OCI-M1 (cell line): ENCODE measurements around the gene TMEM222.
A peak's percentile ranks its signal among the peaks of the same experiment; 100 is the strongest.
"Not testable (repeated sequence)": the region's sequence is repeated elsewhere in the genome, so short reads cannot be mapped to it uniquely, and the experiment has no call there.

Source experiments
- DNase-seq: peaks from one replicate; lab custom pipeline; 2025; lab: John Stamatoyannopoulos, UW

TMEM222 gene, protein sequence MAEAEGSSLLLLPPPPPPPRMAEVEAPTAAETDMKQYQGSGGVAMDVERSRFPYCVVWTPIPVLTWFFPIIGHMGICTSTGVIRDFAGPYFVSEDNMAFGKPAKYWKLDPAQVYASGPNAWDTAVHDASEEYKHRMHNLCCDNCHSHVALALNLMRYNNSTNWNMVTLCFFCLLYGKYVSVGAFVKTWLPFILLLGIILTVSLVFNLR

DNA sequence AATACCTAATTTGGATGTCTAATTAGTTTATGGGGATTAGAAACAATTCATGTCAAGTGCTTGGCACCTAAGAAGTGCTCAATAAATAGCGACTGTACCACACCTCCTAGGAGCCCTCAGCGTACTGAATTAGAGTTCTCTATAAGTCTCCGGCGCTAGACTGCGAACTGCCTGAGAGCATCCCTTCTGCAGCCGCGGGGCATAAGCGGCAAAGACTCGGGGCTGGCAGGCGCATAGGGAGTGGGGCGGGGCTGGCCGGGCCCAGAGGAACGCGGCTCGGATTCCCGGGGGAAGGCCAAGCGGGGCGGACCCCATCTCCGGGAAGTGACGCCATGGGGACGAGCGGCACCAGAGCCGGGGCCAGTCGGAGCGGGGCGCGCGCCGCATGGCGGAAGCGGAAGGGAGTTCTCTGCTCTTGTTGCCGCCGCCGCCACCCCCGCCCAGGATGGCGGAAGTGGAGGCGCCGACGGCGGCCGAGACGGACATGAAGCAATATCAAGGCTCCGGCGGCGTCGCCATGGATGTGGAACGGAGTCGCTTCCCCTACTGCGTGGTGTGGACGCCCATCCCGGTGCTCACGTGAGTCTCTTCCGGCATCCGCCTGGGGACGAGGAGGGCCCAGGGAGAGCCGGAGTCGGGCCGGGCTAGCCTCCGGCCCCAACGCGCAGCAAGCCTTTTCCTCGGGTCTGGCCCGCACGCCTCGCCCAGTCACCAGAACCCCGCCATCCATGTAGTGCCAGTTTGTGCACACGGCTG, at the start of gene TMEM222:
Gene TMEM222 (plus strand): TSS at position 351 of the 756 bp plus-strand sequence. CDS start 35 bp downstream, at position 386.
- DNase-seq: peak; percentile 98

DNA sequence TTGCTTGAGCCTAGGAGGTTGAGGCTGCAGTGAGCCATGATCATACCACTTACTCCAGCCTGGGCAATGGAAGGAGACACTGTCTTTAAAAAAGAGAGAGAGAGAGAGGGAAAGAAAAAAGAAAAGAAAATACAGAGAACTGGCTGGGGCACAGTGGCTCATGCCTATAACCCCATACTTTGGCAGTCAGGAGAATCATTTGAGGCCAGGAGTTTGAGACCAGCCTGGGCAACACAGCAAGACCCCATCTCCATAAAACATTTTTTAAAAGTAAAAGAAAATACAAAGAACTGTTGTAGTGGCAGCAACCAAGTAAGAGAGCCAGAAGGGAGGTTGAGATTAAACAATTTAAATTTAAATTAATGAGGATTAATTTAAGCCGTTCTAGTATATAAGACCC, 47.8 kb upstream of the TMEM222 start:
- DNase-seq: no peak

DNA sequence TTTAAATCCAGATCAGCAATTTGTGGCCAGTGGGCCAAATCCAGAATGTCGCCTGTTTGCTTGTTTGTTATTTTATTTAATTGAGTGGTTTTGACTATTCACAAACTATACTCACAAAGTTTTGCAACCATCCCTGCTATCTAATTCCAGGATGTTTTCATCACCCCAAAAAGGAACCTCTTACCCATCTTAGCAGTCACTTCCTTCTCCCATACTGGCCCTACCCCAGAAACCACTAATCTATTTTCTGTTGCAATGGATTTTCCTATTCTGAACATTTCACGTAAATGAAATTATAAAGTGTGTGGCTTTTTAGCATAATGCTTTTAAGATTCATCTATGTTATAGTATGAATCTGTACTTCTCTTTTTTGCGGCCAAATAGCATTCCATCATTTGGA, 46.3 kb upstream of the TMEM222 start:
- DNase-seq: peak; percentile 3

DNA sequence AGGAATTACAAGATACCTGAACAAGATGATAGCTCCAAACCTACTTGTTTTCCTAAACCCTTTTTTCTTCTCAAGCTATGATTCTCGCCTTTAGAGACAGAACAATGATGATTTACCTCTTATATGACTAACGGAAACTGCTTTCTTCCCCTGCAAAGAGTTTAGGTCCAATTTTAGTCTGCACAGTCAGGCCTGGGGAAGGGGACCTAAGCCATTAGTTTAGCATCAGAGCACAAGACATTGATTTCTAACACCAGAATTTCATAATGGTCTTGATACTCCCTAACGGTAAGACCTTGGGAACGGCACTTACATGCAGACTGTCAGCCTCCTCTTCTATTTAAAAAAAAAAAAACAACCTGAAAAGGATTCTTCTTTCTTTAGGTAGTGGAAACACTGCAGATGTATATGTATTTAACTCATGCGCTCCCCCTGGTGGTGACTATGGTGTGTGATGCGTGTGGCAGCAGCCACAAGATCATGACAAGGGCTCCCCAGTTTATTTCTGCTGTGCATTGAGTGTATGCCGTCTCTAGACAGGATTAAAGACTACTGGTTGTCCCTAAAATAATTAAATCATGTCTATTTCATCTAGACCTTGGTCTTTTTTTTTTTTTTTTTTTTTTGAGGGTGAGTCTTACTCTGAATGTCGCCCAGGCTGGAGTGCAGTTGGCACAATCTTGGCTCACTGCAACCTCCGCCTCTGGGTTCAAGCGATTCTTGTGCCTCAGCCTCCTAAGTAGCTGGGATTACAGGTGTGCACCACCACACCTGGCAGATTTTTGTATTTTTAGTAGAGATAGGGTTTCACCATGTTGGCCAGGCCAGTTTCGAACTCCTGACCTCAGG, 37.3 kb upstream of the TMEM222 start:
- DNase-seq: peak; percentile 87

DNA sequence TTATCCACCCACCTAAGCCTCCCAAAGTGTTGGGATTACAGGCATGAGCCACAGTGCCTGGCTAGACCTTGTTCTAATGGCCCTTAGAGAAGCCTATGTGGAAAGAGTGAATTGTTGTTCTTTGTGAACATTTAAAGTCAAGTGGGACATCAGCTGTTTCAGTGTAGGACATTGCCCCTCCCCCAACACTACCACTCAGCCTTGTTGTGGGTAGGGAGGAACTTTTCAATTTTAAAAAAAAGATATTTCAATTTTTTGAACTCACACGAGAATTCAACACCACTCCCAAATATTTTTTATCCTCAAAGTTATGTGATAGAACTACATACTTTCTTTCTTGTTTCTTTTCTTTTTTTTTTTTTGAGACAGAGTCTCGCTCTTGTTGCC, 36.7 kb upstream of the TMEM222 start:
- no peak for DNase-seq

DNA sequence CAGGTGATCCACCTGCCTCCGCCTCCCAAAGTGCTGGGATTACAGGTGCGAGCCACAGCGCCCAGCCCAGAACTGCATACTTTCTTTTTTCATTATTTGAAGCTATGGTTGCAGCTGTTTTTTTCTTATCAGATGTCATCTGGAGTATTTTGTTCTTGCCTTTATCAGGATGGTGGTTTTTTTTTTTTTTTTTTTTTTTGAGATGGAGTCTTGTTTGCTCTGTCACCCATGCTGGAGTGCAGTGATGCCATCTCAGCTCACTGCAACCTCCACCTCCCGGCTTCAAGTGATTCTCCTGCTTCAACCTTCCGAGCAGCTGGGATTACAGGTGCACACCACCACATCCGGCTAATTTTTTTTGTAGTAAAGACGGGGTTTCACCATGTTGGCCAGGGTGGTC, 36.1 kb upstream of the TMEM222 start:
- DNase-seq: not testable (repeated sequence)

DNA sequence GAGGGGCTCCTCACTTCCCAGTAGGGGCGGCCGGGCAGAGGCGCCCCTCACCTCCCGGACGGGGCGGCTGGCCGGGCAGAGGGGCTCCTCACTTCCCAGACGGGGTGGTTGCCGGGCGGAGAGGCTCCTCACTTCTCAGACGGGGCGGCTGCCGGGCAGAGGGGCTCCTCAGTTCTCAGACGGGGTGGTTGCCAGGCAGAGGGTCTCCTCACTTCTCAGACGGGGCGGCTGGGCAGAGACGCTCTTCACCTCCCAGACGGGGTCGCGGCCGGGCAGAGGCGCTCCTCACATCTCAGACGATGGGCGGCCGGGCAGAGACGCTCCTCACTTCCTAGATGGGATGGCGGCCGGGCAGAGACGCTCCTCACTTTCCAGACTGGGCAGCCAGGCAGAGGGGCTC, 32.8 kb upstream of the TMEM222 start:
- not testable (repeated sequence) for DNase-seq

DNA sequence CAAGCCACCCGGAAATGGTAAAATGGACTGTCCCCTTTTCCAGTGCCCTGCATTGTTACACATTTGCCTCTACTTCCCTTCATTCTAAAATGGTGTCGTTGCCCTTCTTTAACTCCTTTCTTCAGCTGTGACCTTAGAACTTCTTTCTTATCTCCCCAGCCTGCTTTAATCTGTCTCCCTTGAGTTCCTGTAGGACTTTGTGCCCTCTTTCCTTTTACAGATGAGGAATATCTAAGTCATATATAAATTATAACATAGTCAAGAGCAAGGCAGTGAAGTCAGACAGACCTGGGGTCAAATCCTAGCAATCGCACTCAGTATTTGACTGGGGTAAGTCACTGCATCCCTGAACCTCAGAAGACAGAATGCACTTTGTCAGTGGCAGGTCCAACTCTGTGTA, 31.4 kb upstream of the TMEM222 start:
- no peak for DNase-seq

DNA sequence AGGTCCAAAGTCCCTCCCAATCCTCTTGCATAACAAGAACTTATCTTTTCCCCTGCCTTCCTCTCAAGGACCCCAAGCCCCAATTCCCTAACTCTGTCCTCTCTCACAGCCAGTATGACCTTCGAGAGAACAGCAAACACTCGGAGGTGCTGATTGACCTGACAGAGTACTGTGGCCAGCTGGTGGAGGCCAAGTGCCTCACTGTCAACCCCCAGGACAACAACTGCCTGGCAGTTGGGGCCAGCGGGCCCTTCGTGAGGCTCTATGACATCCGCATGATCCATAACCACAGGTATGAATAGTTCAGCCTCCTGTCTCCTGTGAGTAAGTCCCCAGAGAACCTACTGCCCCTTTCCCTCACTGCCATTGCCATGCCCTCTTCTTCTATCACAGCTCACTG, 29.9 kb upstream of the TMEM222 start:
- DNase-seq: no peak

DNA sequence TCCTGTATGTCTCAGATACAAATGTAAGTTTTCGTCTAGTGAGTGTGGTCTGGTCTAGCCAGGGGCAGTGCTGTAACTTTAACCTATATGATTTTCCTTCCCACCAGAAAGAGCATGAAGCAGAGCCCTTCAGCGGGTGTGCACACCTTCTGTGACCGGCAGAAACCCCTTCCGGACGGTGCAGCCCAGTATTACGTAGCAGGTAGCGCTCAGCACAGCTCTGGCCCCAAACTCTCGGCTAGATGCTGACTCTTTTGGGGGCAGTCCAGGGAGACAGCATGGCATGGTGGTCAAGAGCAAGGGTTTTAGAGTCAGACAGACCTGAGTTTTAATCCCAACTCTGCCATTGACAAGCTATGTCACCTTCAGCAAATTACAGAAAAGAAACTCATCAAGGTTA, 28.0 kb upstream of the TMEM222 start:
- no peak for DNase-seq

DNA sequence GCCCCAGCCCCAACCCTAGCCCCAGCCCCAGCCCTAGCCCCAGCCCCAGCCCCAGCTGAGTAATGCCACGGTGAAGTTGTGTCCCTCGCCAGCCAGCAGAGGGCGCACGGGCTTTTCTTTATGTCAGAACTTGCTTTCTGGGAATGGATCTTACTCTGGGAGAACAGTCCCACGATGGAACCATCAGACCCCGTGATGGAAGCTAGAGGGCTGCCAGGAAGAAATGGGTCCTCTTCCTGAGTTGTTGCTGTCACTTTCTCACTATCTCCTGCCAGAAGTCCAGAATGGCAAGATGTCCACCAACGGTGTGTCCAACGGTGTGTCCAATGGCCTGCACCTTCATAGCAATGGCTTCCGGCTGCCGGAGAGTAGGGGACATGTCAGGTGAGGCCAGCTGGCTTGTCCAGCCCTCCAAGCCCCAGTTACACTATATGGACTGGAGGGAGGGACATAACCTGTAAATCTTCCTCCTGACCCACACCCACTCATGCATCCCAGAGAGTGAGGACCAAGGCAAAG, 25.1 kb upstream of the TMEM222 start:
- peak; percentile 57 for DNase-seq

DNA sequence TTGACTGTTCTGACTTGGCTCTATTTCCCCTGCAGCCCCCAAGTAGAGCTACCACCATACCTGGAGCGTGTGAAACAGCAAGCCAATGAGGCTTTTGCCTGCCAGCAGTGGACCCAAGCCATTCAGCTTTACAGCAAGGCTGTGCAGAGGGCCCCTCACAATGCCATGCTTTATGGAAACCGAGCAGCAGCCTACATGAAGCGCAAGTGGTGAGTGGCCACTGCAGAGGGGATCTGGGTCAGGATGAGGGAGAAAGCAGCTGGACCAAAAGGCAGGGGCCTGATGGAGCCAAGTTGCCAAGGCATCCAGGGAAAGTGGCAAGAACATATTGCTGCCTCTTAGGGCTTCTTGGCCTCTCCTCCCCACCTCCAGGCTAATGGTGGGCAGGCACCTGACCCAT, 24.1 kb upstream of the TMEM222 start:
- DNase-seq: no peak

DNA sequence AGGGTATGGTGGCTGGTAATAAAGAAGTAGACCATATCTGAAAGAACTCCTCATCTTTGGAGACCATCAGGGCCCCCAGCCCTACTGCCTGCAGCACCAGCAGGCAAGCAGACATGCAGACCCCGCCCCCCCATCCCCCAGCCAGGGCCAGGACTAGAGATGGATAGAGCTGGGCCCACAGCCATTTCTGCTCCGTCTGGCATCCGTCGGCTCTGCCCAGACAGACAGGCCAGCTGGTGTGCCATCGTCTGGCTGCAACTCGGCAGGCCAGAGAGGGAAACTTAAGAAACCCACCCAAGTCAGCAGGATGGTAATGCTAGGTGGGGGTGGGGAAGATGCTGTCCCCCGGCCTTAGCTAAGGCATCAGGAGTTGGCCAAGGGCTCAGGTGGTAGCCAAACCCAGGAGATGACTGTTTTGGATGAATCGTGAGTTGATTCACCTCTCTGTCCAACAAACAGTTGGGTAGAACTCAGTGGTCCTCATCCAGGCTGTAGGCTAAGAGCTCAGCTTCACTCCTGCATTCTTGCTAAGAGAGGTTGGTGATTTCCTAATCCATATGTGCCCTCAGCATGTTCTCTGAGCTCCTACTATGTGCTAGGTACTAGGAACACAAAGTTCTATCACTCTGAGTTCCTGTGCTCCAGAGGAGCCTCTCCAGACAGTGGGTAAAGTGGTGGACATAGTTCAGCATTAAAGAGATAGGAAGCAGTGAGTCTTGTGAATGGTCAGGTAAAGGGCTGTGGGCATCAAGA, 23.2 kb upstream of the TMEM222 start:
- no peak for DNase-seq

DNA sequence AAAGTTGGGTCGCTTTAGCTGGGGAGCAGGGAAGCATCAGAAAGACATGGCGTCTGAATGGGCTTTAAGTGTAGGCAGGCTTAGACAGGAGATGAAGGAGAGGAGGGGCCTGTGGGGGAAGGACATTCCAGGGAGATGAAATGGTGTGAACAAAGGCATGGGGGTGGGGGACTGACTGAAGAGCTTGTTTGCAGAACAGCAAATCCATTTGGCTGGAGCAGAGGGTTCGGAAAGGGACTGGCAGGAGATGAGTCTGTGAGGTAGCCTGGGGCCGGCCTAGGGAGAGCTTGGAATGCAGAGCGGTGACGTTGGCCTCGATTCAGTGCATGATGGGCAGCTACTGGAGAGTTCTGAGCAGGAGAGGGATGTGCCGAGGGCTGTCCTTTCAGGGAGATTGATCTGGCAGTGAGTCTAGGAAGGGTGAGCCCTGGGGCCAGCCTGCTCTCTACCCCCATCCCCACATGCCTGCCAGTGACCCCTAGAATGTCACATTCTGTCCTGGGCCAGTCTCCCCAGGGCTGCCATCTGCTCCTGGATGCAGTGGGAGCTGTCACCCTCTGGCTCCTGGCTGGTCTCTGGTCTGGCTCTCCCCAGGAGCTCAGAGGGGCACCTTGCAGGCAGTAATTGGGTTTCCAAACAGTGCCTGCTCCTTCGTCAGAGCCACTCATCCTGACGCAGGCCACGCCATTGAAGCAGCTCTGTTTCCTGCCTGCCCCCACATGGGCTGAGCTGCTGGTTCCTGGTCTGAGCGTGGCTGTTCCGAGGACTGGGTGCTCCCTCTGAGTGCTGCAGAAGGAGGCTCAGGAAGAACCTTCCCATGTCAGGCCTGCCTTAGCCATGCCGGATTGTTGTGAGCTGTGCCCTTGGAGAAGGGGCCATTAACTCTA, 22.3 kb upstream of the TMEM222 start:
- DNase-seq: no peak

DNA sequence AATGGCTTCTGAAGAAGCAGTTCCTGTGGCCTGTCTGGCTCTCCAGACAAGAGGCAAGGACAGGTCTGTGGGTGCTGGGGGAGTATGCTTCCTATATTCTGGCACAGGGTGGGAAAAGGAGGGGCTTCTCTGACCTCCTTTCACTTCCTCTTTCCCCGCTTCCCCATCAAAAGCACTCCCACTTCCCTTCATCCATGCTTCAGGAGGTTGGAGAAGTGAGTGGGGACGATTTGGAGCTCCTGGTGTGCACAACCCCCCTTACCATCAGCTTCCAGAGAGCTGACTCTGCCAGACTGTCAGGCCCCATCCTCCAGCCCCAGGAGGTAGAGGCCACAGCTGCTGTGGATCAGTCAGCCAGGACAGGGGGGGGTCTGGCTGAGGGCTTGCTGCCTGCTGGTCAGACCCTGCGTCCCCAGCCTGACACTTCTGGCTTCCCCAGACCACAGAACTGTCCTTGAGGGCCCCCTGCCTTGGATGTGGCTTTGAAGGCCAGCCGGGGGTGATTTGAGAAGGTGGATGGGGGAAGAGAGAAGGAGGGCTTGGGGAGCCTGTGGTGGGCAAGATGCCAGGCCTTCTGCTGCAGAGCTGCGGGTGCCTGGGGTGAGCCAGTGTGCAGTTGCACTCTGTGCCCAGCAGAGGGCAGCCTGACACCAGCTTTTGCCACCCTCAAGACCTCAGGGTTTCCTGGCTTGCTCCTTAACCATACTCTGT, 21.5 kb upstream of the TMEM222 start:
- peak; percentile 82 for DNase-seq

DNA sequence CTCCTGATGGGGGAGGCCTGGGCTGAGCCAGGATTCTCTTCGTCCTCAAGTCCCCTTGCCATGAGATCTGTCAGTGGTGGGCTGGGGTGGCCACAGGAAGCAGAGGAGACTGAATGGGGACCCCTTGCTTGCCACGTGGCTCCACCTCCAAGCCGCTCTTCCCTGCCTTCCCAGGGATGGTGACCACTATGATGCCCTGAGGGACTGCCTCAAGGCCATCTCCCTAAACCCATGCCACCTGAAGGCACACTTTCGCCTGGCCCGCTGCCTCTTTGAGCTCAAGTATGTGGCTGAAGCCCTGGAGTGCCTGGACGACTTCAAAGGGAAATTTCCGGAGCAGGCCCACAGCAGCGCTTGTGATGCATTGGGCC, 20.9 kb upstream of the TMEM222 start:
- DNase-seq: no peak

DNA sequence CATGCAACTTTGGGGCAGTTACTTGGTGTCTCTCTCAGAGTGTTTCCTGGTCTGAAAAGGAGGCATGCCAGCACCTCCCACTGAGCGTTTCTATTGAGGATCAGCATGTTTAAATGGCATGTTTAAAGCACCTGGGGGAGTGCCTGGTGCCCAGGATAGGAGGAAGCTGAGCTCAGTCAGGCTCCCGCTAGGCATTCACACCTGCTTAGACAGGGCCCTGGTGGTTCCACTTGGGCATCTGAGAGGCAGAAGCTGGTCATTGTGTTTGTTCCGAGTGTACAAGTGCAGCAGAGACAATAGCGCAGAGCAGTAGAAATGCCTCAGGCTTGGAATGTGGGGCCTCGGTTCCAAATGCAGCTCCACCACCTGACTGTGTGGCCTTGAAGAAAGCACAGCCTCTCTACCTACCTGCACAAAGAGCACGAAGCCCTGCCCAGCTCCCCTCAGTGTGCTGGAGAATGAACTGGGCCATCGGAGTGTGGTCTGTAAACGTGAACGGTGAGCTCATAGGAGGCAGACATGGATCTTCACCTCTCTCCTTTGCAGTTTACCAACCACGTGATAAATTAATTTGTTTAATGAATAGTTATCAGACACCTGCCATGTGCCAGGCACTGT, 20.3 kb upstream of the TMEM222 start:
- no peak for DNase-seq

DNA sequence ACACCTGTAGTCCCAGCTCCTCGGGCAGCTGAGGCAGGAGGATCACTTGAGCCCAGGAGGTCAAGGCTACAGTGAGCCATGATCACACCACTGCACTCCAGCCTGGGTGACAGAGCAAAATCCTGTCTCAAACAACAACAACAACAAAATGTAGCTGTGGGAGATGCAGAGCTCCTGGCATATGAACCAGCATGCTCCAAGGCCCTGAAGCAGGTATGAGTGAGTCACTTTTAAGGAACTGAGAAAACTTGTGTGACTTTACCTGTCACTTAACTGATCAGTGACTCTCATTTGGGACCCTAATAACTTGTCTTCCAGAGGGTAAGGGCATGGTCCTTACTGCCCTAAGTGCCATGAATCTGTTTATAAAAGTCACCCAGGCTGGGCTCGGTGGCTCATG, 19.4 kb upstream of the TMEM222 start:
- DNase-seq: no peak

DNA sequence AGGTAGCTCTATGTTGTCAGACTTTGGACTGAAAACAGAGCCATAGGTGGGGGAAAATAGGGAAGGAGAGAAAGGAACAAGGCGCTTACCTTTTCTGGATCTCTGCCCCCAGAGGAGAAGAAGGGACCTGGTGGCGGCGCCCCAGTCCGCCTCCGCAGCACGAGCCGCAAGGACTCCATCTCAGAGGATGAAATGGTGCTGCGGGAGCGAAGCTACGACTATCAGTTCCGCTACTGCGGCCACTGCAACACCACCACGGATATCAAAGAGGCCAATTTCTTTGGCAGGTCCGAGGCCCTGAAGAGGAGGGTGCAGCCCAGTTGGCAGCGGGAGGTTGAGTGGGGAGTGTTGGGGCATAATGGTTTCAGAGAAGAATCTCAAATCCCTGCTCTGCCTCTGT, 18.5 kb upstream of the TMEM222 start:
- no peak for DNase-seq

DNA sequence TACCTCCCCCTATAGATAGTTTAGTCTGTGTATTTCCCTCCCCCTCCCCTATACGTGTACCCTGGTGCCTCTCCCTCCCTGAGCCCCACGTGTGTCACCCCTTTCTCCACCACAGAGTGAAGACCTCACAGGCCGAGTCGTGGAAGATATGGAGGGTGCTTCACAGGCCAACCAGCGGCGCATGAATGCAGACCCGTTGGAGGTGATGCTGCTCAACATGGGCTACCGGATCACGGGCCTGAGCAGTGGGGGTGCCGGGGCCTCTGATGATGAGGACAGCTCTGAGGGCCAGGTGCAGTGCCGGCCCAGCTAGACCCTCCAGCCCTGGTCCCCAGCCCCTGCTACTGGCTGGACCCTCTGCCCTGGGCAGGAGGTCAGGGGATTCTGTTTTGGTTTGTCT, 15.9 kb upstream of the TMEM222 start:
- DNase-seq: no peak
